Neural cell (in vitro differentiated cells): Measurements from ENCODE around the gene RBM20. TPM values are rescaled to one million over a fixed set of nuclear protein-coding genes. Genes with fewer than 3 reads are reported as not detected.

Experiments
- H2AFZ ChIP-seq: fragments of 200-600, 300-800 bp; sonication (generic), shearing (Covaris generic); 2 replicates; pipeline ENCODE4 v1.6.0; 2014; ENCODE audit warnings: low read depth, mild to moderate bottlenecking, antibody characterized with exemption, low read length, moderate library complexity
- H3F3A ChIP-seq: fragments of 200-600 bp; shearing (Covaris generic); 2 replicates; pipeline ENCODE4 v1.6.1; 2016; ENCODE audit warnings: mild to moderate bottlenecking, moderate library complexity, mixed read lengths, antibody characterized with exemption, low read length; ENCODE audit not compliant: insufficient read depth, poor library complexity, severe bottlenecking
- H3K27ac ChIP-seq: fragments of 200-600, 300-800 bp; sonication (generic), shearing (Covaris generic); 2 replicates; pipeline ENCODE4 v1.5.1; 2014; ENCODE audit warnings: mild to moderate bottlenecking, low read length, moderate library complexity
- H3K27me3 ChIP-seq: fragments of 300-800, 200-600 bp; sonication (generic), shearing (Covaris generic); 2 replicates; pipeline ENCODE4 v1.6.0; 2014; ENCODE audit warnings: mild to moderate bottlenecking, low read depth, low read length, moderate library complexity; ENCODE audit not compliant: insufficient read depth
- H3K36me3 ChIP-seq: fragments of 300-800, 200-600 bp; sonication (generic), shearing (Covaris generic); 2 replicates; pipeline ENCODE4 v1.5.1; 2014; ENCODE audit warnings: mild to moderate bottlenecking, antibody characterized with exemption, low read length, moderate library complexity; ENCODE audit not compliant: insufficient read depth
- H3K4me2 ChIP-seq: fragments of 300-800, 200-600 bp; sonication (generic), shearing (Covaris generic); 2 replicates; pipeline ENCODE4 v1.6.0; 2014; ENCODE audit warnings: mild to moderate bottlenecking, low read length
- H3K4me3 ChIP-seq: fragments of 300-800, 200-600 bp; sonication (generic), shearing (Covaris generic); 2 replicates; pipeline ENCODE4 v1.5.1; 2014; ENCODE audit warnings: mild to moderate bottlenecking, low read length, moderate library complexity
- H3K79me2 ChIP-seq: fragments of 200-600 bp; shearing (Covaris generic); replicated peaks from 2 replicates; pipeline ENCODE4 v1.6.0; 2014; ENCODE audit warnings: mild to moderate bottlenecking, low read length, moderate library complexity; ENCODE audit not compliant: insufficient read depth
- H3K9ac ChIP-seq: fragments of 300-800, 200-600 bp; sonication (generic), shearing (Covaris generic); 2 replicates; pipeline ENCODE4 v1.6.1; 2016; ENCODE audit warnings: mild to moderate bottlenecking, low read length, mixed read lengths
- H3K9me2 ChIP-seq: fragments of 200-600 bp; shearing (Covaris generic); 2 replicates; pipeline ENCODE4 v1.6.1; 2016; ENCODE audit warnings: mild to moderate bottlenecking, low read length, mixed read lengths; ENCODE audit not compliant: insufficient read depth
- H3K9me3 ChIP-seq: fragments of 200-600, 300-800 bp; sonication (generic), shearing (Covaris generic); 2 replicates; pipeline ENCODE4 v1.6.1; 2016; ENCODE audit warnings: mild to moderate bottlenecking, mixed run types, low read length, moderate library complexity, mixed read lengths
- H4K20me1 ChIP-seq: fragments of 200-600 bp; shearing (Covaris generic); 2 replicates; pipeline ENCODE4 v1.6.1; 2016; ENCODE audit warnings: mild to moderate bottlenecking, mixed run types; ENCODE audit not compliant: insufficient read depth
- EP300 ChIP-seq: fragments of 450-650 bp; conservative IDR thresholded peaks from 2 replicates; pipeline ENCODE4 v1.6.1; 2014; ENCODE audit warnings: antibody characterized with exemption, mild to moderate bottlenecking, moderate library complexity; ENCODE audit not compliant: poor library complexity, severe bottlenecking
- EZH2 ChIP-seq: fragments of 200-600, 300-800 bp; shearing (Covaris generic), sonication (generic); IDR thresholded peaks from 2 replicates; pipeline ENCODE4 v1.6.1; 2014; ENCODE audit warnings: antibody characterized with exemption, low read length, borderline replicate concordance, mild to moderate bottlenecking; ENCODE audit not compliant: insufficient read depth, poor library complexity, severe bottlenecking
- MXI1 ChIP-seq: fragments of 450-650 bp; conservative IDR thresholded peaks from 2 replicates; pipeline ENCODE4 v1.6.1; 2014; ENCODE audit warnings: antibody characterized with exemption, mild to moderate bottlenecking; ENCODE audit not compliant: poor library complexity, severe bottlenecking
- POLR2AphosphoS5 ChIP-seq: IDR thresholded peaks from 2 replicates; pipeline ENCODE4 v1.6.1; 2012
- RAD21 ChIP-seq: fragments of 450-650 bp; conservative IDR thresholded peaks from 2 replicates; pipeline ENCODE4 v1.6.1; 2014; ENCODE audit warnings: antibody characterized with exemption, mild to moderate bottlenecking, moderate library complexity
- SMC3 ChIP-seq: fragments of 450-650 bp; conservative IDR thresholded peaks from 2 replicates; pipeline ENCODE4 v1.6.1; 2014; ENCODE audit warnings: antibody characterized with exemption, mild to moderate bottlenecking, moderate library complexity; ENCODE audit not compliant: poor library complexity
- TAF1 ChIP-seq: IDR thresholded peaks from 2 replicates; pipeline ENCODE4 v1.6.1; 2012; ENCODE audit warnings: low read depth
- polyA plus RNA-seq: library from polyadenylated mRNA; depleted of rRNA; stranded (reverse); fragments of >200 nt; gene quantifications from 2 replicates; pipeline ENCODE4 v1.2.3, GENCODE V29; 2014
- TF ChIP-seq, protein P1 (sequence below): fragments of 450-650 bp; IDR thresholded peaks from 2 replicates; pipeline ENCODE4 v1.5.1; 2014; ENCODE audit warnings: antibody characterized with exemption, mild to moderate bottlenecking, moderate library complexity; ENCODE audit not compliant: poor library complexity, severe bottlenecking
- TF ChIP-seq, protein P2 (sequence below): IDR thresholded peaks from 2 replicates; pipeline ENCODE4 v1.6.1; 2012; ENCODE audit warnings: borderline replicate concordance

Gene RBM20
- polyA plus RNA-seq, 1 donor from 2014 or later, result 0.07 TPM

DNA sequence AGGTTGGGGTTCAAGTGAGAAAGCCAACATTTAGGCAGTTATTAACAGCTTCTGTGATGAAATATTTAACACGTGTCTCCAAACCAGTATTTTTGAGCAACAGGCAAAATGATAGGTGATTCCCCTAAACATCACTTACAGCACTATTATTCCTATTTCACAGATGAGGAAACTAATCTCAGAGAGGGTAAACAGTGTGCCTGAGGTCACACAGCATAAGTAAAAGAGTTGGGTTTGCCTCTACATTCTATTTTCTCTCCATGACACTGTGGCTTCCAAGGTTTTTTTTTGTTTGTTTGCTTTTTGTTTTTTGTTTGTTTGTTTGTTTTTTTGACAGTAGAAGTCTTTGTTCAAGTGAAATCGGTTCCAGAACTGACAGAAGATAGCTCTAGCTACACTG is 184.4 kb downstream of the RBM20 start:
- no peaks in the 10 kb centered on the region for H4K20me1 ChIP-seq
- H3F3A ChIP-seq, result peaks cover 5% of the 10 kb centered on the region
- no peak overlapping the region for H3K9ac ChIP-seq
- no peaks in the 10 kb centered on the region for H3K36me3 ChIP-seq
- no peak overlapping the region for H3K4me3 ChIP-seq
- no peaks in the 10 kb centered on the region for H3K27me3 ChIP-seq
- no peak overlapping the region for H2AFZ ChIP-seq
- H3K4me2 ChIP-seq, result no peak overlapping the region
- H3K9me2 ChIP-seq, result no peaks in the 10 kb centered on the region
- no peaks in the 10 kb centered on the region for H3K79me2 ChIP-seq
- no peaks in the 10 kb centered on the region for H3K9me3 ChIP-seq
- no peak overlapping the region for H3K27ac ChIP-seq
- TF ChIP-seq EZH2 (no peak), MXI1 (no peak), RAD21 (no peak), POLR2AphosphoS5 (no peak), SMC3 (no peak), TAF1 (no peak), EP300 (no peak)
- TF ChIP-seq, protein P1, sequence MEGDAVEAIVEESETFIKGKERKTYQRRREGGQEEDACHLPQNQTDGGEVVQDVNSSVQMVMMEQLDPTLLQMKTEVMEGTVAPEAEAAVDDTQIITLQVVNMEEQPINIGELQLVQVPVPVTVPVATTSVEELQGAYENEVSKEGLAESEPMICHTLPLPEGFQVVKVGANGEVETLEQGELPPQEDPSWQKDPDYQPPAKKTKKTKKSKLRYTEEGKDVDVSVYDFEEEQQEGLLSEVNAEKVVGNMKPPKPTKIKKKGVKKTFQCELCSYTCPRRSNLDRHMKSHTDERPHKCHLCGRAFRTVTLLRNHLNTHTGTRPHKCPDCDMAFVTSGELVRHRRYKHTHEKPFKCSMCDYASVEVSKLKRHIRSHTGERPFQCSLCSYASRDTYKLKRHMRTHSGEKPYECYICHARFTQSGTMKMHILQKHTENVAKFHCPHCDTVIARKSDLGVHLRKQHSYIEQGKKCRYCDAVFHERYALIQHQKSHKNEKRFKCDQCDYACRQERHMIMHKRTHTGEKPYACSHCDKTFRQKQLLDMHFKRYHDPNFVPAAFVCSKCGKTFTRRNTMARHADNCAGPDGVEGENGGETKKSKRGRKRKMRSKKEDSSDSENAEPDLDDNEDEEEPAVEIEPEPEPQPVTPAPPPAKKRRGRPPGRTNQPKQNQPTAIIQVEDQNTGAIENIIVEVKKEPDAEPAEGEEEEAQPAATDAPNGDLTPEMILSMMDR, result no peak
- TF ChIP-seq, protein P2, sequence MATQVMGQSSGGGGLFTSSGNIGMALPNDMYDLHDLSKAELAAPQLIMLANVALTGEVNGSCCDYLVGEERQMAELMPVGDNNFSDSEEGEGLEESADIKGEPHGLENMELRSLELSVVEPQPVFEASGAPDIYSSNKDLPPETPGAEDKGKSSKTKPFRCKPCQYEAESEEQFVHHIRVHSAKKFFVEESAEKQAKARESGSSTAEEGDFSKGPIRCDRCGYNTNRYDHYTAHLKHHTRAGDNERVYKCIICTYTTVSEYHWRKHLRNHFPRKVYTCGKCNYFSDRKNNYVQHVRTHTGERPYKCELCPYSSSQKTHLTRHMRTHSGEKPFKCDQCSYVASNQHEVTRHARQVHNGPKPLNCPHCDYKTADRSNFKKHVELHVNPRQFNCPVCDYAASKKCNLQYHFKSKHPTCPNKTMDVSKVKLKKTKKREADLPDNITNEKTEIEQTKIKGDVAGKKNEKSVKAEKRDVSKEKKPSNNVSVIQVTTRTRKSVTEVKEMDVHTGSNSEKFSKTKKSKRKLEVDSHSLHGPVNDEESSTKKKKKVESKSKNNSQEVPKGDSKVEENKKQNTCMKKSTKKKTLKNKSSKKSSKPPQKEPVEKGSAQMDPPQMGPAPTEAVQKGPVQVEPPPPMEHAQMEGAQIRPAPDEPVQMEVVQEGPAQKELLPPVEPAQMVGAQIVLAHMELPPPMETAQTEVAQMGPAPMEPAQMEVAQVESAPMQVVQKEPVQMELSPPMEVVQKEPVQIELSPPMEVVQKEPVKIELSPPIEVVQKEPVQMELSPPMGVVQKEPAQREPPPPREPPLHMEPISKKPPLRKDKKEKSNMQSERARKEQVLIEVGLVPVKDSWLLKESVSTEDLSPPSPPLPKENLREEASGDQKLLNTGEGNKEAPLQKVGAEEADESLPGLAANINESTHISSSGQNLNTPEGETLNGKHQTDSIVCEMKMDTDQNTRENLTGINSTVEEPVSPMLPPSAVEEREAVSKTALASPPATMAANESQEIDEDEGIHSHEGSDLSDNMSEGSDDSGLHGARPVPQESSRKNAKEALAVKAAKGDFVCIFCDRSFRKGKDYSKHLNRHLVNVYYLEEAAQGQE, result no peak

DNA sequence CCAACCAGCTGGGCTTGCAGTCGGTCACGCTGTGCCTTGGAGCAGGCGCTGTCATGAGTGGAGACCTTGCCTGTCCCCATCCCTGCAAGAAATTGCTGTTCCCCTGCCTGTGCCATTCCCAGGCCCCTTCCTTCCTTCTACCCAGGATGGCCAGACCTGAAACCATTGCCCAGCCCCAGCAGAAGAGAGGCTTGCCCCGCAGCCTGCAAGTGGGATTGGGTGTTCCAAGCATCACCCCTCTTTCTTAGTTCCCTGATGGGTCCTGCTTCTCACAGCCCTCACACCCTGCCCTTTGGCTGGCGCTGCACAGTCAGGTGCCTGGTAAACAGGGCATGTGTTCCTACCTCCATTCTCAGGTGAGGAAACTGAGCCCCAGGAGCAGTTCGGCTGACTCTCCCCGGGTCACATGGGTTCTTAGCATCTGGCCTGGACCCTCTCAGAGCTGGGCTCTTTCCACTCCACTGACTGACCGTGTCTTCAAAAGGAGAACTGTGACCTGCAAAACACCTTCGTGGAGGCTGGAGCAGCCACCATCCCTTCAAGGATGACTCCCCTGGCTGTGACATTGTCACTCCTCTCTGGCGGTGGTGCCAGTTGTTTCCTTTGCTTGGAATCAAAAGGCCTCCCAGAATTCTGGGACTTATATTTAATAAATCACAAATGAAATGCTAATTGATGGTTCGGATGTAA is 185.7 kb downstream of the RBM20 start:
- no peaks in the 10 kb centered on the region for H3K9me2 ChIP-seq
- no peak overlapping the region for H3K4me2 ChIP-seq
- H3K27me3 ChIP-seq, result no peaks in the 10 kb centered on the region
- H4K20me1 ChIP-seq, result no peaks in the 10 kb centered on the region
- H3F3A ChIP-seq, result no peaks in the 10 kb centered on the region
- H3K4me3 ChIP-seq, result no peak overlapping the region
- no peaks in the 10 kb centered on the region for H3K79me2 ChIP-seq
- H3K27ac ChIP-seq, result no peak overlapping the region
- H3K9ac ChIP-seq, result no peak overlapping the region
- H3K9me3 ChIP-seq, result no peaks in the 10 kb centered on the region
- H3K36me3 ChIP-seq, result no peaks in the 10 kb centered on the region
- H2AFZ ChIP-seq, result no peak overlapping the region
- TF ChIP-seq EZH2, result no peak
- no peak for TF ChIP-seq EP300
- no peak for TF ChIP-seq RAD21
- TF ChIP-seq, protein P2, result no peak
- TF ChIP-seq, protein P1, result no peak
- TF ChIP-seq SMC3, result no peak
- no peak for TF ChIP-seq POLR2AphosphoS5
- TF ChIP-seq MXI1, result no peak
- no peak for TF ChIP-seq TAF1
